Stimulated activated effector memory CD8-positive, alpha-beta T cell treated with anti-CD3 and anti-CD28 coated beads, Interleukin-12 subunit alpha, Interleukin-12 subunit beta, amount 100 ng/mL, for 72 hours (primary cell): ENCODE results near the gene SUGCT.
"Not testable (repeated sequence)": the region's sequence is repeated elsewhere in the genome, so short reads cannot be mapped to it uniquely, and the experiment has no call there.

ENCODE experiments used
- ATAC-seq: fragments of 150-1000 bp; cut with Tn5 transposase; 2 replicates; pipeline ENCODE4 v1.10.0; 2021
- DNase-seq, 2 donors: peaks; one replicate each; pipeline ENCODE4 v3.0.0; 2021 to 2022; ENCODE audit warnings: low spot score in 2 of 2
- H3K27ac Mint-ChIP-seq: one replicate; pipeline ENCODE4 v1.8.0; 2022; ENCODE audit warnings: mild to moderate bottlenecking, mixed read lengths
- H3K36me3 Mint-ChIP-seq: one replicate; pipeline ENCODE4 v1.8.0; 2022; ENCODE audit warnings: mild to moderate bottlenecking, mixed read lengths
- H3K4me1 Mint-ChIP-seq: one replicate; pipeline ENCODE4 v1.8.0; 2022; ENCODE audit warnings: mixed read lengths
- H3K4me3 Mint-ChIP-seq: one replicate; pipeline ENCODE4 v1.8.0; 2022; ENCODE audit warnings: mild to moderate bottlenecking, mixed read lengths
- H3K9me3 Mint-ChIP-seq: one replicate; pipeline ENCODE4 v1.8.0; 2022; ENCODE audit warnings: mixed read lengths

The SUGCT gene

GRCh38 chr7:40205992-40206391 lies 71.2 kb downstream of the SUGCT start:
- H3K4me1 Mint-ChIP-seq: no peaks in the 10 kb centered on the region
- no peak for ATAC-seq
- no peaks in the 10 kb centered on the region for H3K36me3 Mint-ChIP-seq
- no peak for DNase-seq
- H3K4me3 Mint-ChIP-seq: no peak overlapping the region
- no peaks in the 10 kb centered on the region for H3K9me3 Mint-ChIP-seq
- no peak overlapping the region for H3K27ac Mint-ChIP-seq

GRCh38 chr7:40211276-40212003 lies 76.6 kb downstream of the SUGCT start:
- ATAC-seq (no peak), DNase-seq (no peak)
- Mint-ChIP-seq H3K9me3 (no peaks in the 10 kb centered on the region), H3K4me3 (no peak overlapping the region), H3K4me1 (no peaks in the 10 kb centered on the region), H3K36me3 (no peaks in the 10 kb centered on the region), H3K27ac (no peak overlapping the region)

- no peaks in the 10 kb centered on the region for H3K9me3 Mint-ChIP-seq
- ATAC-seq (no peak), DNase-seq (no peak)
- H3K4me3 Mint-ChIP-seq: no peak overlapping the region
- H3K4me1 Mint-ChIP-seq: no peaks in the 10 kb centered on the region
- no peak overlapping the region for H3K27ac Mint-ChIP-seq
- H3K36me3 Mint-ChIP-seq: no peaks in the 10 kb centered on the region
Observed at GRCh38 chr7:40213291-40213690, 78.5 kb downstream of the SUGCT start.

GRCh38 chr7:40213856-40214255 lies 79.1 kb downstream of the SUGCT start:
- no peak for ATAC-seq
- H3K36me3 Mint-ChIP-seq: no peaks in the 10 kb centered on the region
- H3K9me3 Mint-ChIP-seq: no peaks in the 10 kb centered on the region
- DNase-seq: no peak
- H3K4me1 Mint-ChIP-seq: no peaks in the 10 kb centered on the region
- H3K4me3 Mint-ChIP-seq: no peak overlapping the region
- no peak overlapping the region for H3K27ac Mint-ChIP-seq

- not testable (repeated sequence) for ATAC-seq, H3K4me1 Mint-ChIP-seq, DNase-seq, H3K27ac Mint-ChIP-seq, H3K9me3 Mint-ChIP-seq, H3K36me3 Mint-ChIP-seq, H3K4me3 Mint-ChIP-seq
Observed at GRCh38 chr7:40218612-40219011, 83.8 kb downstream of the SUGCT start.

- Mint-ChIP-seq H3K36me3 (no peaks in the 10 kb centered on the region), H3K9me3 (no peaks in the 10 kb centered on the region), H3K27ac (no peak overlapping the region), H3K4me3 (no peak overlapping the region), H3K4me1 (no peaks in the 10 kb centered on the region)
- ATAC-seq: no peak
- no peak for DNase-seq
Observed at GRCh38 chr7:40219917-40220316, 85.1 kb downstream of the SUGCT start.

- no peak for DNase-seq
- ATAC-seq: no peak
- Mint-ChIP-seq H3K9me3 (no peaks in the 10 kb centered on the region), H3K4me1 (no peaks in the 10 kb centered on the region), H3K36me3 (no peaks in the 10 kb centered on the region), H3K4me3 (no peak overlapping the region), H3K27ac (no peak overlapping the region)
Observed at GRCh38 chr7:40220421-40220911, 85.7 kb downstream of the SUGCT start.

- H3K27ac Mint-ChIP-seq: no peak overlapping the region
- no peaks in the 10 kb centered on the region for H3K9me3 Mint-ChIP-seq
- no peak for ATAC-seq
- H3K36me3 Mint-ChIP-seq: no peaks in the 10 kb centered on the region
- no peak for DNase-seq
- H3K4me1 Mint-ChIP-seq: no peaks in the 10 kb centered on the region
- H3K4me3 Mint-ChIP-seq: no peak overlapping the region
Observed at GRCh38 chr7:40221836-40222235, 87.0 kb downstream of the SUGCT start.

- no peak for ATAC-seq
Observed at GRCh38 chr7:40223451-40224127, 88.8 kb downstream of the SUGCT start.

GRCh38 chr7:40230101-40230500 lies 95.3 kb downstream of the SUGCT start:
- DNase-seq (no peak), ATAC-seq (no peak)
- H3K27ac Mint-ChIP-seq: no peak overlapping the region
- no peaks in the 10 kb centered on the region for H3K36me3 Mint-ChIP-seq
- H3K4me3 Mint-ChIP-seq: no peak overlapping the region
- H3K9me3 Mint-ChIP-seq: no peaks in the 10 kb centered on the region
- H3K4me1 Mint-ChIP-seq: no peaks in the 10 kb centered on the region

More at GRCh38 chr7:40223451-40224127, 88.8 kb downstream of the SUGCT start:
- no peaks in the 10 kb centered on the region for H3K9me3 Mint-ChIP-seq
- H3K4me3 Mint-ChIP-seq: no peak overlapping the region
- no peaks in the 10 kb centered on the region for H3K36me3 Mint-ChIP-seq
- no peak for DNase-seq
- H3K27ac Mint-ChIP-seq: no peak overlapping the region
- no peaks in the 10 kb centered on the region for H3K4me1 Mint-ChIP-seq

- no peaks in the 10 kb centered on the region for H3K4me1 Mint-ChIP-seq
- no peak overlapping the region for H3K4me3 Mint-ChIP-seq
- no peaks in the 10 kb centered on the region for H3K9me3 Mint-ChIP-seq
- DNase-seq (no peak), ATAC-seq (no peak)
- no peaks in the 10 kb centered on the region for H3K36me3 Mint-ChIP-seq
- no peak overlapping the region for H3K27ac Mint-ChIP-seq
Observed at GRCh38 chr7:40231796-40232195, 97.0 kb downstream of the SUGCT start.

- Mint-ChIP-seq H3K4me1 (no peaks in the 10 kb centered on the region), H3K9me3 (no peaks in the 10 kb centered on the region), H3K36me3 (no peaks in the 10 kb centered on the region), H3K27ac (no peak overlapping the region), H3K4me3 (no peak overlapping the region)
- DNase-seq (no peak), ATAC-seq (no peak)
Observed at GRCh38 chr7:40232242-40232893, 97.6 kb downstream of the SUGCT start.

- Mint-ChIP-seq H3K36me3 (no peaks in the 10 kb centered on the region), H3K9me3 (no peaks in the 10 kb centered on the region), H3K4me1 (no peaks in the 10 kb centered on the region), H3K4me3 (no peak overlapping the region), H3K27ac (no peak overlapping the region)
- DNase-seq: no peak
- ATAC-seq: no peak
Observed at GRCh38 chr7:40234046-40234445, 99.2 kb downstream of the SUGCT start.

GRCh38 chr7:40234666-40235065 lies 99.9 kb downstream of the SUGCT start:
- no peak overlapping the region for H3K27ac Mint-ChIP-seq
- H3K4me3 Mint-ChIP-seq: no peak overlapping the region
- ATAC-seq: no peak
- DNase-seq: no peak
- H3K36me3 Mint-ChIP-seq: no peaks in the 10 kb centered on the region
- H3K9me3 Mint-ChIP-seq: no peaks in the 10 kb centered on the region
- H3K4me1 Mint-ChIP-seq: no peaks in the 10 kb centered on the region

- no peaks in the 10 kb centered on the region for H3K9me3 Mint-ChIP-seq
- ATAC-seq (no peak), DNase-seq (no peak)
- H3K27ac Mint-ChIP-seq: no peak overlapping the region
- H3K4me1 Mint-ChIP-seq: no peaks in the 10 kb centered on the region
- H3K36me3 Mint-ChIP-seq: no peaks in the 10 kb centered on the region
- H3K4me3 Mint-ChIP-seq: no peak overlapping the region
Observed at GRCh38 chr7:40237731-40238130, 102.9 kb downstream of the SUGCT start.
